B cell (primary cell): ENCODE measurements around the gene SCAMP3. TPM values are rescaled to one million over a fixed set of nuclear protein-coding genes. Genes with fewer than 3 reads are reported as not detected.

ENCODE experiments used
- ATAC-seq: fragments of 200-7000 bp; cut with Tn5 transposase; one replicate; pipeline ENCODE4 v1.10.0; 2021; ENCODE audit warnings: low read depth, mild to moderate bottlenecking, moderate number of reproducible peaks, moderate library complexity
- CTCF ChIA-PET: fragments of 350-600 bp; sonication (Branson Sonifier 250); formaldehyde crosslinking; loops from one replicate; lab custom pipeline; 2021; ENCODE audit warnings: antibody characterized with exemption, inconsistent platforms; lab: Charles Lee
- POLR2A ChIA-PET: fragments of 350-600 bp; sonication (Branson Sonifier 250); formaldehyde crosslinking; loops from one replicate; lab custom pipeline; 2021; ENCODE audit warnings: antibody characterized with exemption; lab: Charles Lee
- DNase-seq: peaks from one replicate; pipeline ENCODE4 v3.0.0; 2013
- H2AFZ ChIP-seq: 2 replicates; pipeline ENCODE4 v1.6.1; 2012; ENCODE audit warnings: mild to moderate bottlenecking, low read depth, low read length; ENCODE audit not compliant: insufficient read depth, poor library complexity, severe bottlenecking
- H3K27ac ChIP-seq, 2 donors: 1 replicate in 1 of 2; 2 replicates in 1 of 2; pipeline ENCODE4 v1.5.1; 2012 to 2013; ENCODE audit warnings: low read length in 2 of 2, mild to moderate bottlenecking in 2 of 2, moderate library complexity in 1 of 2
- H3K27me3 ChIP-seq, 4 experiments: fragments of 200-600 bp in 1 of 4; sonication (generic) in 1 of 4; replicated peaks in 1 of 4; 1 replicate in 2 of 4; 2 replicates in 2 of 4; pipeline versions ENCODE4 v1.6.1 to v1.7.0; 2013 to 2016; ENCODE audit warnings: low read length in 3 of 4, mild to moderate bottlenecking in 2 of 4, mixed read lengths in 1 of 4, moderate library complexity in 1 of 4; ENCODE audit not compliant: insufficient read depth in 4 of 4, control insufficient read depth in 3 of 4; ENCODE audit errors: control extremely low read depth in 1 of 4
- H3K36me3 ChIP-seq, 2 experiments: replicated peaks in 1 of 2; 1 replicate in 1 of 2; 2 replicates in 1 of 2; pipeline versions ENCODE4 v1.6.1 to v1.7.1; 2013; ENCODE audit warnings: low read length in 1 of 2; ENCODE audit not compliant: insufficient read depth in 2 of 2, control insufficient read depth in 1 of 2; ENCODE audit errors: control extremely low read depth in 1 of 2, extremely low read depth in 1 of 2
- H3K4me1 ChIP-seq, 2 donors: fragments of 200-600 bp in 1 of 2; sonication (generic) in 1 of 2; 1 replicate in 1 of 2; 2 replicates in 1 of 2; pipeline versions ENCODE4 v1.5.1 to v1.6.1; 2013 to 2017; ENCODE audit warnings: low read length in 2 of 2; ENCODE audit not compliant: control insufficient read depth in 2 of 2, insufficient read depth in 2 of 2
- H3K4me2 ChIP-seq: replicated peaks from 2 replicates; pipeline ENCODE3; 2012; ENCODE audit warnings: mild to moderate bottlenecking, low read depth, low read length; ENCODE audit not compliant: poor library complexity, severe bottlenecking
- H3K4me3 ChIP-seq, 5 experiments: fragments of 200-600 bp in 1 of 5; sonication (generic) in 1 of 5; 1 replicate in 3 of 5; 2 replicates in 2 of 5; pipeline versions ENCODE4 v1.5.1 to v1.7.0; 2011 to 2016; ENCODE audit warnings: low read length in 4 of 5, mild to moderate bottlenecking in 4 of 5, low read depth in 2 of 5, control low read depth in 1 of 5, moderate library complexity in 1 of 5; ENCODE audit not compliant: insufficient read depth in 1 of 5; ENCODE audit errors: control extremely low read depth in 1 of 5, extremely low read depth in 1 of 5
- H3K79me2 ChIP-seq: fragments of 200-600 bp; sonication (generic); one replicate; pipeline ENCODE4 v1.6.0; 2016; ENCODE audit warnings: low read length; ENCODE audit not compliant: control insufficient read depth, insufficient read depth
- H3K9ac ChIP-seq: fragments of 200-600 bp; sonication (generic); 2 replicates; pipeline ENCODE4 v1.6.1; 2017; ENCODE audit warnings: mild to moderate bottlenecking, low read length, moderate library complexity
- H3K9me3 ChIP-seq, 3 donors: one replicate each; pipeline versions ENCODE4 v1.6.1 to v1.7.1; 2013; ENCODE audit warnings: low read length in 2 of 3; ENCODE audit not compliant: control insufficient read depth in 2 of 3, insufficient read depth in 1 of 3; ENCODE audit errors: control extremely low read depth in 1 of 3
- H4K20me1 ChIP-seq: 2 replicates; pipeline ENCODE4 v1.6.0; 2012; ENCODE audit warnings: mild to moderate bottlenecking, low read length; ENCODE audit not compliant: insufficient read depth, control insufficient read depth, poor library complexity, severe bottlenecking
- H3K27ac Mint-ChIP-seq: one replicate; pipeline ENCODE4 v1.8.0; 2021; ENCODE audit warnings: mixed read lengths
- H3K27me3 Mint-ChIP-seq: one replicate; pipeline ENCODE4 v1.8.0; 2021; ENCODE audit warnings: mixed read lengths
- H3K4me1 Mint-ChIP-seq: one replicate; pipeline ENCODE4 v1.8.0; 2021; ENCODE audit warnings: mixed read lengths
- H3K4me3 Mint-ChIP-seq: one replicate; pipeline ENCODE4 v1.8.0; 2021; ENCODE audit warnings: mixed read lengths
- H3K9me3 Mint-ChIP-seq: one replicate; pipeline ENCODE4 v1.8.0; 2022; ENCODE audit warnings: mixed read lengths; ENCODE audit not compliant: insufficient read depth
- EZH2 ChIP-seq: IDR thresholded peaks from 2 replicates; pipeline ENCODE4 v1.6.1; 2012; ENCODE audit warnings: borderline replicate concordance, low read depth, mild to moderate bottlenecking, moderate library complexity, low read length; ENCODE audit not compliant: insufficient read depth, poor library complexity, severe bottlenecking
- WGBS: methylation state at CpG from one replicate; pipeline ENCODE4 v1.1.5; 2013; ENCODE audit warnings: missing lambda C conversion rate; ENCODE audit not compliant: insufficient coverage; 5-methylcytosine and 5-hydroxymethylcytosine counted together
- intact Hi-C: fragments of 100-400 bp; cut with micrococcal nuclease; formaldehyde crosslinking; loops from one replicate; pipeline ENCODE4 v1.10.0; 2022
- polyA plus RNA-seq: library from polyadenylated mRNA; depleted of rRNA; stranded (reverse); fragments of >200 nt; gene quantifications from 2 replicates; pipeline ENCODE4 v1.2.3, GENCODE V29; 2012
- total RNA-seq, 2 donors: library from RNA; stranded (reverse); fragments of 120-200 nt in 1 of 2; gene quantifications; 1 replicate in 1 of 2; 2 replicates in 1 of 2; pipeline versions ENCODE4 v1.2.3 to v1.2.4, GENCODE V29; 2013 to 2022
- TF ChIP-seq, protein P1 (sequence below): fragments of 200-600 bp; IDR thresholded peaks from one replicate; pipeline ENCODE4 v1.8.0; 2022; ENCODE audit warnings: antibody characterized with exemption, mild to moderate bottlenecking

SCAMP3 gene
- total and polyA plus RNA-seq, 2 donors (not counting 1 experiment from before 2014, with no cell fraction given): 79.8 to 107 TPM

DNA sequence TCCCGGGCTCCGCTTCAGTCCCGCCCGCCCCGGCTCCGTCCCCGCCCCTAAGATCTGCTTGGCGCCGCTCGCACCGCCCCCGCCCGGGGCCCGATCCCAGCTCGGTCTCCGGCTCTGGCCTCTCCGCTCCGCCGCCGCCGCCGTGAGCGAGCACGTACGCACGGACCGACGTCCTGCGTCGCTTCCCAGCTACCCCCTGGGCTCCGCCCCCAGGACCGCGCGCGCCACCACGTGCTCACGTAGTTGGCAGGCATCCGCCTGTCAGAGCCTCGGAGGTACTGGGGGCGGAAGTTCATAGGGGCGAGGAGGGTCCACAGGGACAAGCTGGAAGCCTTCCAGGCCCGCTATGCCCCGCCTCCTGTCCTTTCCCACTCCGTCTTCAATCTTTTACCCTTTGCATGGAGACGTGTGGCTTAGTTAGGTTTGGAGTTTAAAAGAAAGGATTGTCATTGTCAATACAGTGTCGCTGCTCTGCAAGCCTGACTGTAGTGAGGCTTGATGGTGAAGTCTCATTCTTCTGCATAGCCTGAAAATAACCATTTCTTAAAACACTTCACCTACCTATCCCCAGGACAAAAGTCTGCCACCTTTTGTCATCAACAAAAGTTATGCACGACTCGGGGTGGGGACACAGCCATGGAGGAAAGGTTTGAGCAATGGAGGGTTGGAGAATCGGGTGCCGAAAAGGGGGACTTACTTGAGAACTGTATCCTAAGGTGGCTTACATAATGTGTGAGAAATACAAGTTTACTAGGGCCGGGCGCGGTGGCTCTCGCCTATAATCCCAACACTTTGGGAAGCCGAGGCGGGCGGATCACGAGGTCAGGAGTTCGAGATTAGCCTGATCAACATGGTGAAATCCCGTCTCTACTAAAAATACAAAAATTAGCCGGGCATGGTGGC, 11.4 kb upstream of the SCAMP3 start, which contains the start of gene CLK2:
Gene CLK2, minus strand, starts transcription at position 162 of the 903 bp plus-strand sequence. CDS start 2,527 bp downstream, outside the sequence.
- Histone ChIP-seq H3K36me3 (peaks cover 0 to 26% of the 10 kb centered on the region in 2 experiments), H3K9me3 (no peaks in the 10 kb centered on the region), H3K27ac (peak within 1 kb of the TSS; percentile 68 to 89), H3K27me3 (no peaks in the 10 kb centered on the region), H3K4me1 (peaks cover 27 to 43% of the 10 kb centered on the region in 2 donors), H3K4me2 (peak within 1 kb of the TSS; percentile 79), H4K20me1 (peaks cover 26% of the 10 kb centered on the region), H3K9ac (peak within 1 kb of the TSS; percentile 94), H3K79me2 (peaks cover 33% of the 10 kb centered on the region), H2AFZ (peak within 1 kb of the TSS; percentile 85), H3K4me3 (peak within 1 kb of the TSS; percentile 73 to 93 (median 80))
- CTCF ChIA-PET: interaction anchor here (0.9 to 1.9 kb wide), 8 partner anchors 12 to 50 kb away, joined by 3 to 17 read pairs (median 6); partner anchors contain the start of genes FDPS and SCAMP3
- POLR2A ChIA-PET: interaction anchor here (0.6 to 2.3 kb wide), 12 partner anchors 12 to 1283 kb away, joined by 3 to 18 read pairs (median 5); partner anchors contain the start of genes ENTREP3, FDPS, RPS27 and RUSC1
- H3K4me1 Mint-ChIP-seq: peaks cover 43% of the 10 kb centered on the region
- peak within 1 kb of the TSS; percentile 99 for H3K4me3 Mint-ChIP-seq
- no peaks in the 10 kb centered on the region for H3K27me3 Mint-ChIP-seq
- H3K27ac Mint-ChIP-seq: peak within 1 kb of the TSS; percentile 99
- DNase-seq (peak; percentile 95), ATAC-seq (peak; percentile 78)
- intact Hi-C loops: loop anchor here (1.0 to 5.0 kb wide), 4 partner anchors 11 to 779 kb away; partner anchors contain the start of genes FDPS, LAMTOR2, SCAMP3 and UBQLN4
- no peaks in the 10 kb centered on the region for H3K9me3 Mint-ChIP-seq
- TF ChIP-seq, protein P1, sequence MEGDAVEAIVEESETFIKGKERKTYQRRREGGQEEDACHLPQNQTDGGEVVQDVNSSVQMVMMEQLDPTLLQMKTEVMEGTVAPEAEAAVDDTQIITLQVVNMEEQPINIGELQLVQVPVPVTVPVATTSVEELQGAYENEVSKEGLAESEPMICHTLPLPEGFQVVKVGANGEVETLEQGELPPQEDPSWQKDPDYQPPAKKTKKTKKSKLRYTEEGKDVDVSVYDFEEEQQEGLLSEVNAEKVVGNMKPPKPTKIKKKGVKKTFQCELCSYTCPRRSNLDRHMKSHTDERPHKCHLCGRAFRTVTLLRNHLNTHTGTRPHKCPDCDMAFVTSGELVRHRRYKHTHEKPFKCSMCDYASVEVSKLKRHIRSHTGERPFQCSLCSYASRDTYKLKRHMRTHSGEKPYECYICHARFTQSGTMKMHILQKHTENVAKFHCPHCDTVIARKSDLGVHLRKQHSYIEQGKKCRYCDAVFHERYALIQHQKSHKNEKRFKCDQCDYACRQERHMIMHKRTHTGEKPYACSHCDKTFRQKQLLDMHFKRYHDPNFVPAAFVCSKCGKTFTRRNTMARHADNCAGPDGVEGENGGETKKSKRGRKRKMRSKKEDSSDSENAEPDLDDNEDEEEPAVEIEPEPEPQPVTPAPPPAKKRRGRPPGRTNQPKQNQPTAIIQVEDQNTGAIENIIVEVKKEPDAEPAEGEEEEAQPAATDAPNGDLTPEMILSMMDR: no peak
- TF ChIP-seq EZH2: no peak
- 9% methylated on average over 46 of the region's 61 CpGs for WGBS
